Stimulated activated naive CD4-positive, alpha-beta T cell (primary cell): ENCODE results near the gene KIF22.

Experiments
- DNase-seq, 6 experiments: peaks; one replicate each; lab custom pipeline; 2025; lab: John Stamatoyannopoulos, UW

Gene KIF22

DNA sequence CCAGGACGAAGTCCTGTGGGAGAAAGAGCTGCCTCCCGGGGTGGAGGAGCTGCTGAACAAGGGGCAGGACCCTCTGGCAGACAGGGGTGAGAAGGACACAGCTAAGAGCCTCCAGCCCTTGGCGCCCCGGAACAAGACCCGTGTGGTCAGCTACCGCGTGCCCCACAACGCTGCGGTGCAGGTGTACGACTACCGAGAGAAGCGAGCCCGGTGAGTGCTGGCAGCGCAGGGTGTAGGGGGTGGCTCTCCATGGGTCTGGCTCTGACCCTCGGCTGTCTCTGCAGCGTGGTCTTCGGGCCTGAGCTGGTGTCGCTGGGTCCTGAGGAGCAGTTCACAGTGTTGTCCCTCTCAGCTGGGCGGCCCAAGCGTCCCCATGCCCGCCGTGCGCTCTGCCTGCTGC, 51.1 kb downstream of the KIF22 start:
- no peak for DNase-seq

- no peak for DNase-seq
Observed at GRCh38 chr16:29842732-29843346, 52.3 kb downstream of the KIF22 start.

DNA sequence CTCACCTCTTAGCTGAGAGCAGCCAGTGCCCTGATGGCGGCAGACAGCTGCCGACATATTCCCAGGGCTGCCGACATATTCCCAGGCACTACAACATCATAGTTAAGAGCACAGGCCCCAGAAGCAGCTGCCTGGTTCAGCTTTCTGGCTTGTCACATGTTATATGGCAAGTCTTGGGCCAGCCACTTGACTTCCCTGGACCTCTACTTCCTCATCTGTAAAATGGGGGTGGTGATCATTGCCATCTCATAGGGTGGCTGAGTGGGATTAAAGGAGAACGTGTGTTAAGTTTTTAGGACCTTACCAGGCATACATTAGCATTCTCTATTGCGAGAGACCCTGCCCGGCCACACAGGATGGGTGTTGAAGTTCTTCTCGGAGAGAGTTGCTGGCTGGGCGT, 53.4 kb downstream of the KIF22 start:
- DNase-seq = no peak

DNA sequence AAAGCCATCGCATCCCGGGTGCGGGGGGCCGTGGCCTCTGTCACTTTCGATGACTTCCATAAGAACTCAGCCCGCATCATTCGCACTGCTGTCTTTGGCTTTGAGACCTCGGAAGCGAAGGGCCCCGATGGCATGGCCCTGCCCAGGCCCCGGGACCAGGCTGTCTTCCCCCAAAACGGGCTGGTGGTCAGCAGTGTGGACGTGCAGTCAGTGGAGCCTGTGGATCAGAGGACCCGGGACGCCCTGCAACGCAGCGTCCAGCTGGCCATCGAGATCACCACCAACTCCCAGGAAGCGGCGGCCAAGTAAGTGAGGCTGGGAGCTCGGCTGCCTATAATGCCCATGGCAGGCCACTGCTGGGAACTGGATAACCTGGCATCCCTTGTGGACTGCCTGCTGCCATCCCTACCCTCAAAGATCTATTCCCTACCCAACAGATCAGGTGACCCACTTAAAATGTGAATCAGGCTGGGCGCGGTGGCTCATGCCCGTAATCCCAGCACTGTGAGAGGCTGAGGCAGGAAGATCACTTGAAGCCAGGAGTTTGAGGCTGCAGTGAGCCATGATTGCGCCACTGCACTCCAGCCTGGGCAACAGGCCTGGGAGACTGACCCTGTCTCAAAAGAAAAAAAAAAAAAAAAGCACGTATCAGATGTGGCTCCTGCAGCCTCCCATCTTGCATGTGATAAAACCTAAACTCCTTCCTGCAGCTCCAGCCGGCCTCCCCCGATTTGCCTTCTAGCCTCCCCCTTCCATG, 54.2 kb downstream of the KIF22 start:
- DNase-seq = no peak

GRCh38 chr16:29845656-29846055, 55.1 kb downstream of the KIF22 start:
- no peak for DNase-seq

- DNase-seq = peak; percentile 61 to 87 (median 74)
Observed at GRCh38 chr16:29848420-29849297, 58.1 kb downstream of the KIF22 start.

DNA sequence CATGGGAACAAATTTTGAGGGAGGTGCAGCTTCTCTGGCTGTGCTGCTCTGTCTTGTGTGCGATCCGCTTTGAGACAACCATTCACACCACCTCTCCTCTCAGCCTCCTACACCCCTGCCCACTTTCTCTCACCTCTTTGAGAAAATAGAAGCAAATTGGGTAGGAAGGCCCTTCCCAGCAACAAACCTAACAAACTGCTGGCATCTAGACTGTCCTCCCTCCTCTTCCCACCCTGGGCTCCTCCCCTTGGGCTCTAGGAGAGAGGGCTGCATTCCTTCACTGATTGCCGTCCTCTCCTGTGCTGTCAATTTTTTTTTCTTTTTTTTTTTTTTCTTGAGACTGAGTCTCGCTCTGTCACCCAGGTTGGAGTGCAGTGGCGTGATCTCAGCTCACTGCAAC, 59.0 kb downstream of the KIF22 start:
- DNase-seq = no peak

DNA sequence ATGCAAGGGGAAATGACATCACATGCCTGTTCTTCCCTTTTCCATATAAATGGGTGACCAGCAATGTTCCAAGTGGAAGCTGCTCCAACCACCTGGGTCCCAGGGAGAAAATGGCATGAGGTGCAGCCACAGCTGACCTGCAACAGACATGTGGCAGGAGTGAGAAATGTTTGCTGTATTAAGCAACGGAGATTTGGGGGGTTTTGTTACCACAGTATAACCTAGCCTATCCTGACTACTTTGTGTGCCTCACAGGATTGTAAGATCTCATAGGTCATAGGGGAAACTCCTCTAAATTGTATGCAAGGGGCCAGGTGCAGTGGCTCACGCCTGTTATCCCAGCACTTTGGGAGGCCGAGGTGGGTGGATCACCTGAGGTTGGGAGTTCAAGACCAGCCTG, 60.4 kb downstream of the KIF22 start:
- no peak for DNase-seq

- no peak for DNase-seq
Observed at GRCh38 chr16:29852654-29853053, 62.1 kb downstream of the KIF22 start.

DNA sequence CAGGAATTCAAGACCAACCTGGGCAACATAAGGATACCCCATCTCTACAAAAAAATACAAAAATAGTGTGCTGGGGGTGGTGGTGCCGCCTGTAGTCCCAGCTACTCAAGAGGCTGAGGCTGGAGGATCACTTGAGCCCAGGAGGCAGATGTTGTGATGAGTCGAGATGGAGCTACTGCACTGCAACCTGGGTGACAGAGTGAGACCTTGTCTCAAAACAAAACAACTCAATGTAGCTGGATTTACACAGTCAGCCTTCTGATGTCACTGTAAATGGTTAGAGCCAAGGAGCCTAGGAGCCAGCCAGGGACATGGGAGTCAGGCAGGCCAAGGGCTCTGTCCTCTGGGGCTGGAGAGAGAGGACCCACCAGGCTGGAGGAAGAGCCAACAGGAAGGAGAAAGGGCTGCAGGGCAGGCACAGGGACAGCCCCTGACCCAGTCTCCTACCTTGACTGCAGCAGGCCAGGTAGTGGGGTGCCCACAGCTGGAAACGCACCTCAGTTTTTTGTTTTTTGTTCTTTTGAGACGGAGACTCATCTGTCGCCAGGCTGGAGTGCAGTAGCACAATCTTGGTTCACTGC, 64.1 kb downstream of the KIF22 start:
- DNase-seq = no peak
